Breast epithelium (tissue), 3 donors: ENCODE data around the gene GPR63.

Experiments
- POLR2AphosphoS5 ChIP-seq, 3 donors: sonication (generic); formaldehyde crosslinking; IDR thresholded peaks; one replicate each; pipeline ENCODE4 v1.6.1; 2017; ENCODE audit warnings: antibody characterized with exemption in 3 of 3
- TF ChIP-seq, protein P1 (sequence below), 3 donors: fragments of 450-650 bp; IDR thresholded peaks; one replicate each; pipeline ENCODE4 v1.5.1; 2016 to 2017; ENCODE audit warnings: antibody characterized with exemption in 3 of 3, mild to moderate bottlenecking in 3 of 3, moderate library complexity in 3 of 3

DNA sequence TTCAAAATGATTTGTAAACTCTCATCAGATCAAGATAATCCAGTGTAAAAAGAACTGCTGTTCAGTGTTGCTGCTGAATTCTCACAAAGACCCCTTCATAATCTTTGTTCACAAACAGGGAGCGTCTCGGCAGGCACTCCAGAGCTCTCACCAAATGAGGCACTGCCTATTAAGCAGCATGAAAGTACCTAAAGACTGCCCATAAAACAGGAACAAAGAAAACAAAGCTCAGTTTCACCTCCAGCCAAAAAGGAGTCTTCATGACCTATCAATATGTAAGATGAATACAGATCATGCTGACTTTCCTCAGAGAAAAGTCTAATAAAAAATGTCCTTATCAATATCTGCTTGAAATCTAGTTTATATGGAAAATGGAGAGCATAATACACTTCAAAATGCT is 41.8 kb downstream of the GPR63 start:
- TF ChIP-seq, protein P1, sequence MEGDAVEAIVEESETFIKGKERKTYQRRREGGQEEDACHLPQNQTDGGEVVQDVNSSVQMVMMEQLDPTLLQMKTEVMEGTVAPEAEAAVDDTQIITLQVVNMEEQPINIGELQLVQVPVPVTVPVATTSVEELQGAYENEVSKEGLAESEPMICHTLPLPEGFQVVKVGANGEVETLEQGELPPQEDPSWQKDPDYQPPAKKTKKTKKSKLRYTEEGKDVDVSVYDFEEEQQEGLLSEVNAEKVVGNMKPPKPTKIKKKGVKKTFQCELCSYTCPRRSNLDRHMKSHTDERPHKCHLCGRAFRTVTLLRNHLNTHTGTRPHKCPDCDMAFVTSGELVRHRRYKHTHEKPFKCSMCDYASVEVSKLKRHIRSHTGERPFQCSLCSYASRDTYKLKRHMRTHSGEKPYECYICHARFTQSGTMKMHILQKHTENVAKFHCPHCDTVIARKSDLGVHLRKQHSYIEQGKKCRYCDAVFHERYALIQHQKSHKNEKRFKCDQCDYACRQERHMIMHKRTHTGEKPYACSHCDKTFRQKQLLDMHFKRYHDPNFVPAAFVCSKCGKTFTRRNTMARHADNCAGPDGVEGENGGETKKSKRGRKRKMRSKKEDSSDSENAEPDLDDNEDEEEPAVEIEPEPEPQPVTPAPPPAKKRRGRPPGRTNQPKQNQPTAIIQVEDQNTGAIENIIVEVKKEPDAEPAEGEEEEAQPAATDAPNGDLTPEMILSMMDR (IDR thresholded peaks at IDR 0.05) = no peak
- no peak for TF ChIP-seq POLR2AphosphoS5 (IDR thresholded peaks at IDR 0.05)
